Testis (tissue), 2 donors: ENCODE data around the gene YTHDC1.

Experiments
- CTCF ChIP-seq, 3 experiments: fragments of 450-650 bp in 2 of 3; fragments of 200-600 bp in 1 of 3; sonication (generic) in 1 of 3; IDR thresholded peaks; one replicate each; pipeline ENCODE4 v1.5.1; 2016 to 2019; ENCODE audit warnings: antibody characterized with exemption in 3 of 3, mild to moderate bottlenecking in 2 of 3, moderate library complexity in 1 of 3
- POLR2A ChIP-seq: fragments of 450-650 bp; IDR thresholded peaks from one replicate; pipeline ENCODE4 v1.6.1; 2017; ENCODE audit warnings: antibody characterized with exemption, mild to moderate bottlenecking, moderate library complexity

GRCh38 chr4:68287704-68288392 lies 62.0 kb downstream of the YTHDC1 start:
- TF ChIP-seq POLR2A = no peak
- no peak for TF ChIP-seq CTCF (IDR thresholded peaks at IDR 0.05)
